H9 (cell line): Measurements from ENCODE around the gene KPNA2. TPM values are rescaled to one million over a fixed set of nuclear protein-coding genes. Genes with fewer than 3 reads are reported as not detected.

ENCODE experiments used
- DNase-seq: peaks from one replicate; pipeline ENCODE4 v3.0.0-alpha.2; 2017
- H2AFZ ChIP-seq: one replicate; pipeline ENCODE4 v1.6.1; 2013; ENCODE audit warnings: mild to moderate bottlenecking, low read length, control low read depth, moderate library complexity
- H2AK5ac ChIP-seq: 2 replicates; pipeline ENCODE4 v1.6.1; 2013; ENCODE audit warnings: low read length, control low read depth, mixed read lengths; ENCODE audit not compliant: insufficient read length
- H2BK120ac ChIP-seq: one replicate; pipeline ENCODE4 v1.6.1; 2013; ENCODE audit warnings: low read depth, mild to moderate bottlenecking, low read length, control low read depth, inconsistent platforms; ENCODE audit not compliant: poor library complexity, severe bottlenecking
- H2BK12ac ChIP-seq: 2 replicates; pipeline ENCODE4 v1.6.1; 2013; ENCODE audit warnings: low read length, control low read depth, mixed read lengths, low read depth; ENCODE audit not compliant: insufficient read length
- H2BK15ac ChIP-seq: 2 replicates; pipeline ENCODE4 v1.6.1; 2013; ENCODE audit warnings: low read depth, low read length, control low read depth
- H2BK20ac ChIP-seq: one replicate; pipeline ENCODE4 v1.6.1; 2013; ENCODE audit warnings: low read depth, mild to moderate bottlenecking, low read length, control low read depth, inconsistent platforms; ENCODE audit not compliant: poor library complexity, severe bottlenecking
- H2BK5ac ChIP-seq: 2 replicates; pipeline ENCODE4 v1.6.1; 2013; ENCODE audit warnings: low read length, control low read depth, mixed read lengths; ENCODE audit not compliant: insufficient read length
- H3K14ac ChIP-seq: 2 replicates; pipeline ENCODE4 v1.6.1; 2013; ENCODE audit warnings: low read length, control low read depth; ENCODE audit not compliant: insufficient read depth
- H3K18ac ChIP-seq: 2 replicates; pipeline ENCODE4 v1.6.1; 2013; ENCODE audit warnings: low read depth, mild to moderate bottlenecking, mixed read lengths, low read length, control low read depth; ENCODE audit not compliant: insufficient read length
- H3K23ac ChIP-seq: 2 replicates; pipeline ENCODE4 v1.6.1; 2013; ENCODE audit warnings: low read length, control low read depth, mixed read lengths, low read depth; ENCODE audit not compliant: insufficient read length
- H3K23me2 ChIP-seq: 2 replicates; pipeline ENCODE4 v1.6.1; 2013; ENCODE audit warnings: low read depth, mild to moderate bottlenecking, mixed read lengths, low read length, control low read depth; ENCODE audit not compliant: insufficient read length, poor library complexity, severe bottlenecking
- H3K27ac ChIP-seq: 2 replicates; pipeline ENCODE4 v1.5.1; 2013; ENCODE audit warnings: low read length, control low read depth, mixed read lengths, low read depth; ENCODE audit not compliant: insufficient read length
- H3K27me3 ChIP-seq: 2 replicates; pipeline ENCODE4 v1.6.1; 2013; ENCODE audit warnings: low read length, control low read depth, inconsistent platforms; ENCODE audit not compliant: insufficient read depth
- H3K4ac ChIP-seq: 2 replicates; pipeline ENCODE4 v1.6.1; 2013; ENCODE audit warnings: low read depth, mild to moderate bottlenecking, control low read depth, inconsistent platforms, low read length, moderate library complexity
- H3K4me1 ChIP-seq: 2 replicates; pipeline ENCODE4 v1.6.1; 2013; ENCODE audit warnings: low read length, control low read depth, inconsistent platforms; ENCODE audit not compliant: insufficient read depth
- H3K4me2 ChIP-seq: 2 replicates; pipeline ENCODE4 v1.6.1; 2013; ENCODE audit warnings: low read length, control low read depth, mixed read lengths; ENCODE audit not compliant: insufficient read length, insufficient read depth
- H3K56ac ChIP-seq: 2 replicates; pipeline ENCODE4 v1.6.1; 2013; ENCODE audit warnings: low read depth, mild to moderate bottlenecking, mixed read lengths, low read length, control low read depth; ENCODE audit not compliant: insufficient read length
- H3K79me1 ChIP-seq: 2 replicates; pipeline ENCODE4 v1.6.1; 2013; ENCODE audit warnings: low read depth, mild to moderate bottlenecking, moderate library complexity, low read length, control low read depth, inconsistent platforms; ENCODE audit not compliant: insufficient read depth, poor library complexity, severe bottlenecking
- H3K79me2 ChIP-seq: 2 replicates; pipeline ENCODE4 v1.6.1; 2013; ENCODE audit warnings: low read length, control low read depth, inconsistent platforms; ENCODE audit not compliant: insufficient read depth
- H3K9ac ChIP-seq: 2 replicates; pipeline ENCODE4 v1.6.1; 2013; ENCODE audit warnings: low read length, control low read depth, mixed read lengths; ENCODE audit not compliant: insufficient read length; ENCODE audit errors: extremely low read depth
- H3K9me3 ChIP-seq: one replicate; pipeline ENCODE4 v1.6.1; 2013; ENCODE audit warnings: low read depth, low read length, inconsistent platforms; ENCODE audit not compliant: control insufficient read depth
- H3T11ph ChIP-seq: one replicate; pipeline ENCODE4 v1.6.1; 2013; ENCODE audit warnings: mild to moderate bottlenecking, low read length, control low read depth, inconsistent platforms
- H4K20me1 ChIP-seq: one replicate; pipeline ENCODE4 v1.6.1; 2013; ENCODE audit not compliant: control insufficient read depth, insufficient read length, insufficient read depth
- H4K5ac ChIP-seq: 2 replicates; pipeline ENCODE4 v1.6.1; 2013; ENCODE audit warnings: low read depth, mild to moderate bottlenecking, mixed read lengths, low read length, control low read depth; ENCODE audit not compliant: insufficient read length
- H4K8ac ChIP-seq: replicated peaks from 2 replicates; pipeline ENCODE4 v1.6.1; 2013; ENCODE audit warnings: low read length, control low read depth, mixed read lengths, low read depth; ENCODE audit not compliant: insufficient read length
- H4K91ac ChIP-seq: 2 replicates; pipeline ENCODE4 v1.6.1; 2013; ENCODE audit warnings: low read depth, mild to moderate bottlenecking, moderate library complexity, mixed read lengths, low read length, control low read depth; ENCODE audit not compliant: insufficient read length
- H3K27ac Mint-ChIP-seq, 3 experiments: 2 replicates in 2 of 3; 3 replicates in 1 of 3; pipeline ENCODE4 v1.8.0; 2020 to 2021; ENCODE audit warnings: mixed read lengths in 3 of 3, mild to moderate bottlenecking in 1 of 3, moderate library complexity in 1 of 3
- H3K27me3 Mint-ChIP-seq: 2 replicates; pipeline ENCODE4 v1.8.0; 2021; ENCODE audit warnings: low read depth, mild to moderate bottlenecking, moderate library complexity, mixed read lengths
- H3K36me3 Mint-ChIP-seq, 3 experiments: 2 replicates in 2 of 3; 3 replicates in 1 of 3; pipeline ENCODE4 v1.8.0; 2020 to 2021; ENCODE audit warnings: low read depth in 3 of 3, mixed read lengths in 3 of 3; ENCODE audit not compliant: insufficient read depth in 1 of 3
- H3K4me1 Mint-ChIP-seq, 2 experiments: 2 replicates each; pipeline ENCODE4 v1.8.0; 2020; ENCODE audit warnings: mixed read lengths in 2 of 2
- H3K4me3 Mint-ChIP-seq, 2 experiments: 2 replicates in 1 of 2; 3 replicates in 1 of 2; pipeline ENCODE4 v1.8.0; 2020 to 2021; ENCODE audit warnings: mild to moderate bottlenecking in 2 of 2, mixed read lengths in 2 of 2, moderate library complexity in 1 of 2
- H3K9me3 Mint-ChIP-seq, 2 experiments: 2 replicates in 1 of 2; 3 replicates in 1 of 2; pipeline ENCODE4 v1.8.0; 2020; ENCODE audit warnings: mild to moderate bottlenecking in 2 of 2, mixed read lengths in 2 of 2, moderate library complexity in 1 of 2
- WGBS: extraction: QIAGEN DNeasy Blood & Tissue Kit; methylation state at CpG from one replicate; pipeline ENCODE4 v1.1.7; 2013; ENCODE audit warnings: missing lambda C conversion rate, low lambda C conversion rate, mixed read lengths; ENCODE audit not compliant: insufficient read length; ENCODE audit errors: extremely low coverage; 5-methylcytosine and 5-hydroxymethylcytosine counted together
- total RNA-seq: library from RNA; stranded (reverse); gene quantifications from 2 replicates; pipeline ENCODE4 v1.2.1, GENCODE V29; 2021
- TF ChIP-seq, protein P1 (sequence below): fragments of 200-600 bp; sonication (generic); conservative IDR thresholded peaks from 3 replicates; pipeline ENCODE4 v1.8.0; 2021; ENCODE audit warnings: antibody characterized with exemption, mild to moderate bottlenecking

The KPNA2 gene
- total RNA-seq, 1 experiment from 2014 or later: 432 TPM

DNA sequence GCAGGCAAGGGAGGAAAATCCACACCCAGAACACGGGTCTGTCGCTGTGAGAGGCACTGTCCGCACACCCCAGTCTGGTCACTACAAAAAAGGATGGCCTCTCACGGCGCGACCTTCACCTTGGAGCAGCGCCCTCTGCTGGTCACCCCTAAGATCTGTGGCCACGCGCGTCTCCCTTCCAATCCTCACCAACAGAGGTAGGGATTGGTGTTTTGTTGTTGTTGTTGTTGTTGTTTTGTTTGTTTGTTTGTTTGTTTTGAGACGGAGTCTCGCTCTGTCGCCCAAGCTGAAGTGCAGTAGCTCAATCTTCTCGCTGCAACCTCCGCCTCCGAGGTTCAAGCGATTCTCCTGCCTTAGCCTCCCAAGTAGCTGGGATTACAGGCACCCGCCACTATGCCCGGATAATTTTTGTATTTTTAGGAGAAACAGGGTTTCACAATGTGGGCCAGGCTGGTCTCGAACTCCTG is 24.3 kb upstream of the KPNA2 start:
- peak overlapping the region; percentile 6 for H3K4me2 ChIP-seq
- H3K9me3 Mint-ChIP-seq: no peaks in the 10 kb centered on the region
- no peak overlapping the region for H2BK5ac ChIP-seq
- no peak overlapping the region for H4K5ac ChIP-seq
- H3K27me3 ChIP-seq: no peaks in the 10 kb centered on the region
- H3K9me3 ChIP-seq: no peaks in the 10 kb centered on the region
- H3K23me2 ChIP-seq: no peaks in the 10 kb centered on the region
- no peak overlapping the region for H2BK120ac ChIP-seq
- H3K79me1 ChIP-seq: no peaks in the 10 kb centered on the region
- no peaks in the 10 kb centered on the region for H3K4me1 ChIP-seq
- H3K27ac Mint-ChIP-seq: peak overlapping the region in 1 of 3 experiments; percentile 82; a peak in 3 of 7 replicates
- no peak overlapping the region for H2BK15ac ChIP-seq
- no peak overlapping the region for H4K91ac ChIP-seq
- H2AK5ac ChIP-seq: no peak overlapping the region
- peaks cover 1% of the 10 kb centered on the region; the same call in 1 of the 2 replicates for H3K27me3 Mint-ChIP-seq
- no peak overlapping the region for H3K23ac ChIP-seq
- peak overlapping the region; percentile 16 to 39; a peak in 3 of 5 replicates for H3K4me3 Mint-ChIP-seq
- H4K8ac ChIP-seq: no peak overlapping the region
- no peak overlapping the region for H2BK20ac ChIP-seq
- H3K4me1 Mint-ChIP-seq: peaks cover 2 to 6% of the 10 kb centered on the region in 2 experiments; a peak in 3 of 4 replicates
- no peaks in the 10 kb centered on the region; a peak in 1 of 7 replicates for H3K36me3 Mint-ChIP-seq
- no peak overlapping the region for H3K9ac ChIP-seq
- H3K14ac ChIP-seq: no peak overlapping the region
- H3K4ac ChIP-seq: no peak overlapping the region
- H3K18ac ChIP-seq: no peak overlapping the region
- H3K56ac ChIP-seq: no peak overlapping the region
- WGBS: no CpG with 5 or more reads among the region's 20 CpGs
- no peak overlapping the region for H3T11ph ChIP-seq
- 0 out of 2 replicates have a peak, but pooled peaks cover 2% of the 10 kb centered on the region for H3K79me2 ChIP-seq
- no peak overlapping the region for H2BK12ac ChIP-seq
- H2AFZ ChIP-seq: no peak overlapping the region
- peak; percentile 90 for DNase-seq
- TF ChIP-seq, protein P1, sequence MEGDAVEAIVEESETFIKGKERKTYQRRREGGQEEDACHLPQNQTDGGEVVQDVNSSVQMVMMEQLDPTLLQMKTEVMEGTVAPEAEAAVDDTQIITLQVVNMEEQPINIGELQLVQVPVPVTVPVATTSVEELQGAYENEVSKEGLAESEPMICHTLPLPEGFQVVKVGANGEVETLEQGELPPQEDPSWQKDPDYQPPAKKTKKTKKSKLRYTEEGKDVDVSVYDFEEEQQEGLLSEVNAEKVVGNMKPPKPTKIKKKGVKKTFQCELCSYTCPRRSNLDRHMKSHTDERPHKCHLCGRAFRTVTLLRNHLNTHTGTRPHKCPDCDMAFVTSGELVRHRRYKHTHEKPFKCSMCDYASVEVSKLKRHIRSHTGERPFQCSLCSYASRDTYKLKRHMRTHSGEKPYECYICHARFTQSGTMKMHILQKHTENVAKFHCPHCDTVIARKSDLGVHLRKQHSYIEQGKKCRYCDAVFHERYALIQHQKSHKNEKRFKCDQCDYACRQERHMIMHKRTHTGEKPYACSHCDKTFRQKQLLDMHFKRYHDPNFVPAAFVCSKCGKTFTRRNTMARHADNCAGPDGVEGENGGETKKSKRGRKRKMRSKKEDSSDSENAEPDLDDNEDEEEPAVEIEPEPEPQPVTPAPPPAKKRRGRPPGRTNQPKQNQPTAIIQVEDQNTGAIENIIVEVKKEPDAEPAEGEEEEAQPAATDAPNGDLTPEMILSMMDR: peak; percentile 84
- H4K20me1 ChIP-seq: no peaks in the 10 kb centered on the region
- no peak overlapping the region for H3K27ac ChIP-seq
